GM12874 (cell line): Measurements from ENCODE around the gene TMTC2.

Source experiments
- CTCF ChIP-seq: IDR thresholded peaks from 2 replicates; pipeline ENCODE4 v1.5.1; 2011; ENCODE audit warnings: low read depth, mild to moderate bottlenecking, control low read depth, low read length, moderate library complexity; ENCODE audit not compliant: insufficient read depth

Gene TMTC2

GRCh38 chr12:83147341-83147740 lies 460.6 kb downstream of the TMTC2 start:
- no peak for TF ChIP-seq CTCF

- TF ChIP-seq CTCF: no peak
Observed at GRCh38 chr12:83149987-83150386, 463.3 kb downstream of the TMTC2 start.

GRCh38 chr12:83150465-83151189 lies 463.9 kb downstream of the TMTC2 start:
- no peak for TF ChIP-seq CTCF

DNA sequence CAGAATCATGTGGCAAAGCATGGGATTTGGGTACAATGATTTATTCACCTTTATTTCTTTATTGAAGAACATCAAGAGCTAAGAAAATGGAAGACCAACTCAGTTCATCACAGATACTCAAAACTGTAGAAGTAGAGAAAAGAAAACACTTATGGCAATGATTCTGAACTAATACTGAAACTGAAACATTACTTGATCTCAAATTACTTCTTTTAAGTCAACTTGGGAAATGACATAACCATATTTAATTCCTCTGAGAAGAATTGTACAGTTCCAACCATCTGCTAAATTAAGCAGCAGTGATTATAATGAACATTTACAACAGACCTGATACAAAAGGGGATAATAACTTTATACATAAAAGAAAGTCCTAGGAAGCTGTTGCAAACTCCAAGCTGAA lies 466.5 kb downstream of the TMTC2 start:
- TF ChIP-seq CTCF: no peak

- TF ChIP-seq CTCF: no peak
Observed at GRCh38 chr12:83156815-83157214, 470.1 kb downstream of the TMTC2 start.

DNA sequence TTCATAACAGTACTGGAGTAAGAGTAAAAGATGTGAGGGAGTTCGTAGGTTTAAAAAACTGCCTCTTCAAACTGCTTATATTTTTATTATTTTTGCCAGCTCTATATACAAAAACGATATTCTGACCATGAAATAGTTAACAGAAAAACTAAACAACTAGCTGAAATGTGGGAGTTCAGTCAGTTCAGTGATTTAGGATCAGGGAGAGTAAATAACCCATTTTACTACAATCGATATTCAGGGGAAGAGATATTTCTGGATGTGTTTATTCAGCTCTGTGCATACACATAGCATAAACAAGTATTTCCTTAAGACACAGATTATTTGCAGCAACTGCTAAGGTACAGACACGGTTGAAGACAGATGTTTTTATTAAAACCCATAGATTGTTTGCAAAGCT lies 470.9 kb downstream of the TMTC2 start:
- no peak for TF ChIP-seq CTCF

GRCh38 chr12:83158613-83159207 lies 472.0 kb downstream of the TMTC2 start:
- TF ChIP-seq CTCF: no peak
